ENCODE results near the gene TNIK. TPM values are rescaled to one million over a fixed set of nuclear protein-coding genes. Genes with fewer than 3 reads are reported as not detected.

Gene TNIK
- total and polyA plus RNA-seq, 2 of the 4 experiments (the other 2 are of a cell fraction): 3.4 to 6.3 TPM

GRCh38 chr3:171163101-171164066 lies 296.8 kb downstream of the TNIK start (continued):
- peak; percentile 50 for TF ChIP-seq RAD21 (IDR thresholded peaks at IDR 0.05; ENCODE audit: low read length)

DNA sequence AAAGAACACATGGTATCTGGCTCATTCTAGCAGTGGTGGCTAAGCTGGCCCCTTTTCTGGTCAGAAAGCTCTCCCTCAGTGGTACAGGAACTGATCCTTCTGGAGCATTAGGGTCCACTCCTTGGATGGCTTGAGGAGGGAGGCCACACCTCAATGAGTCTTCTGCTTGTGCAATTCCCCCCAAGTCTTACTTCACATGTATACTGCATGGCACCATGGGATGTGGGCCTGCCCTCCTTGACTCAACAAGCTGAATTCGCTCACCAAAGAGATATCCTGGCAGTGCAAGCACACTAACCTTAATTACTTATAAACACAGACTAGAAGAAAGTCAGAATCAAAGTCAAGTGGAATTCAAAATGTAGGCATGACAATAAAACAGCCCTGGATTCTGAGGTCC lies 299.9 kb downstream of the TNIK start:
- no peak overlapping the region for H3K4ac ChIP-seq (ENCODE audit: low read depth, low read length)
- H2BK15ac ChIP-seq (ENCODE audit: low read depth, low read length): no peak overlapping the region
- CTCF ChIA-PET: no interaction called here
- BruUV-seq (replicated peaks): no TSS peak
- no peak overlapping the region for H4K91ac ChIP-seq (ENCODE audit: insufficient read depth, low read depth, low read length)
- dilution Hi-C loops (cut with HindIII; ENCODE audit: low sequenced_read_pairs, unreplicated experiment): no loop called here
- H2BK20ac ChIP-seq (ENCODE audit: low read depth, low read length): no peak overlapping the region
- no peak for ATAC-seq (ENCODE audit: low read depth)
- H3K27ac ChIP-seq (ENCODE audit: insufficient read depth, low read length): no peak overlapping the region
- H2AK9ac ChIP-seq (replicated peaks; ENCODE audit: low read depth, low read length, poor library complexity): no peak overlapping the region
- intact Hi-C loops (cut with micrococcal nuclease): no loop called here
- peaks cover 5% of the 10 kb centered on the region; the same call in 1 of the 2 replicates for H3K9me1 ChIP-seq (ENCODE audit: insufficient read depth, low read length)
- no peak overlapping the region for H3K9ac ChIP-seq (ENCODE audit: low read depth, low read length)
- no peak overlapping the region for H2BK5ac ChIP-seq (ENCODE audit: low read depth, low read length, poor library complexity, severe bottlenecking)
- TF ChIP-seq CHD1 (IDR thresholded peaks at IDR 0.05; ENCODE audit: low read depth, low read length): no peak
- peak; percentile 74 for TF ChIP-seq CEBPB (IDR thresholded peaks at IDR 0.05; ENCODE audit: low read depth, low read length)
- TF ChIP-seq NFE2L2 (IDR thresholded peaks at IDR 0.05; ENCODE audit: low read depth, low read length): no peak
- DNase-seq: no peak
- no peaks in the 10 kb centered on the region for H3K79me1 ChIP-seq (ENCODE audit: low read depth in 1 of 2, low read length in 2 of 2)
- H3K56ac ChIP-seq (ENCODE audit: extremely low read depth, insufficient read depth, low read length): no peak overlapping the region
- peaks cover 6% of the 10 kb centered on the region for H3K36me3 ChIP-seq (ENCODE audit: control insufficient read depth, insufficient read depth, low read length)
- in situ Hi-C loops (cut with MboI; ENCODE audit: low sequenced_read_pairs): no loop called here
- POLR2A ChIA-PET (ENCODE audit: unreplicated experiment): no interaction called here
- no peaks in the 10 kb centered on the region for H4K20me1 ChIP-seq (ENCODE audit: insufficient read depth, low read length)
- no peak overlapping the region for H3K4me2 ChIP-seq (ENCODE audit: low read depth, low read length)
- H3K4me3 ChIP-seq (ENCODE audit: insufficient read depth, low read depth, low read length): no peak overlapping the region
- H2BK120ac ChIP-seq (ENCODE audit: low read depth, low read length): no peak overlapping the region
- H2AFZ ChIP-seq (replicated peaks; ENCODE audit: low read length, poor library complexity): no peak overlapping the region
- H2AK5ac ChIP-seq (ENCODE audit: low read depth, low read length): no peak overlapping the region
- H3K23ac ChIP-seq (ENCODE audit: low read depth, low read length): no peak overlapping the region
- H4K5ac ChIP-seq (ENCODE audit: low read depth, low read length): no peak overlapping the region
- H3K4me1 ChIP-seq (ENCODE audit: control insufficient read depth, insufficient read depth, low read length): no peaks in the 10 kb centered on the region
- no peak overlapping the region for H3K18ac ChIP-seq (ENCODE audit: low read depth, low read length)
- H4K8ac ChIP-seq (ENCODE audit: low read depth in 2 of 2, low read length in 2 of 2): no peak overlapping the region
- H3K27me3 ChIP-seq (ENCODE audit: control insufficient read depth, insufficient read depth, low read length): no peaks in the 10 kb centered on the region
- WGBS, 2 experiments (ENCODE audit: extremely low coverage in 2 of 2, insufficient read length in 1 of 2): no CpG with 5 or more reads among the region's 1 CpG
- H3K14ac ChIP-seq (replicated peaks; ENCODE audit: low read depth, low read length): no peak overlapping the region
- H3K9me3 ChIP-seq (ENCODE audit: control insufficient read depth, insufficient read depth, low read length): peaks cover 5% of the 10 kb centered on the region

Data from IMR-90 (cell line).